ENCODE data around the gene KLC3.

The KLC3 gene

GRCh38 chr19:45339629-45340028 is 921 bp upstream of the KLC3 start:
- peaks cover 62% of the 10 kb centered on the region for H3K27me3 ChIP-seq
- H3K9me3 ChIP-seq, result no peaks in the 10 kb centered on the region
- TF ChIP-seq CTCF (IDR thresholded peaks at IDR 0.05), result no peak
- no peak overlapping the region for H3K27ac ChIP-seq
- peaks cover 0 to 12% of the 10 kb centered on the region in 2 experiments for H3K4me1 ChIP-seq (ENCODE audit: control insufficient read depth in 1 of 2, insufficient read depth in 1 of 2, low read depth in 1 of 2, low read length in 1 of 2)
- H3K4me3 ChIP-seq (ENCODE audit: low read depth in 1 of 2, low read length in 1 of 2), result no peak overlapping the region
- no peaks in the 10 kb centered on the region for H3K36me3 ChIP-seq

- Histone ChIP-seq H3K4me3 (ENCODE audit: low read depth in 1 of 2, low read length in 1 of 2) (peak overlapping the region; percentile 16 to 21), H3K36me3 (no peaks in the 10 kb centered on the region), H3K27ac (no peak overlapping the region), H3K27me3 (peaks cover 76% of the 10 kb centered on the region), H3K9me3 (no peaks in the 10 kb centered on the region), H3K4me1 (ENCODE audit: control insufficient read depth in 1 of 2, insufficient read depth in 1 of 2, low read depth in 1 of 2, low read length in 1 of 2) (peaks cover 0 to 12% of the 10 kb centered on the region in 2 experiments)
- TF ChIP-seq CTCF (IDR thresholded peaks at IDR 0.05), result no peak
These were observed 426 bp downstream of the KLC3 start for GRCh38 chr19:45340899-45341453.

GRCh38 chr19:45342911-45343310 is 2.4 kb downstream of the KLC3 start:
- Histone ChIP-seq H3K27me3 (peaks cover 86% of the 10 kb centered on the region), H3K4me3 (ENCODE audit: low read depth in 1 of 2, low read length in 1 of 2) (no peak overlapping the region), H3K9me3 (no peaks in the 10 kb centered on the region), H3K36me3 (no peaks in the 10 kb centered on the region), H3K4me1 (ENCODE audit: control insufficient read depth in 1 of 2, insufficient read depth in 1 of 2, low read depth in 1 of 2, low read length in 1 of 2) (peaks cover 0 to 12% of the 10 kb centered on the region in 2 experiments), H3K27ac (no peak overlapping the region)
- TF ChIP-seq CTCF (IDR thresholded peaks at IDR 0.05), result no peak

- H3K36me3 ChIP-seq, result no peaks in the 10 kb centered on the region
- peaks cover 76% of the 10 kb centered on the region for H3K27me3 ChIP-seq
- H3K4me1 ChIP-seq (ENCODE audit: control insufficient read depth in 1 of 2, insufficient read depth in 1 of 2, low read depth in 1 of 2, low read length in 1 of 2), result peaks cover 0 to 7% of the 10 kb centered on the region in 2 experiments
- TF ChIP-seq CTCF (IDR thresholded peaks at IDR 0.05), result no peak
- no peak overlapping the region for H3K4me3 ChIP-seq (ENCODE audit: low read depth in 1 of 2, low read length in 1 of 2)
- H3K27ac ChIP-seq, result no peak overlapping the region
- H3K9me3 ChIP-seq, result no peaks in the 10 kb centered on the region
These were observed 4.3 kb downstream of the KLC3 start for GRCh38 chr19:45344621-45345505.

GRCh38 chr19:45345506-45345860 is 4.9 kb downstream of the KLC3 start:
- Histone ChIP-seq H3K36me3 (no peaks in the 10 kb centered on the region), H3K4me1 (ENCODE audit: control insufficient read depth in 1 of 2, insufficient read depth in 1 of 2, low read depth in 1 of 2, low read length in 1 of 2) (peaks cover 0 to 5% of the 10 kb centered on the region in 2 experiments), H3K9me3 (no peaks in the 10 kb centered on the region), H3K4me3 (ENCODE audit: low read depth in 1 of 2, low read length in 1 of 2) (no peak overlapping the region), H3K27ac (no peak overlapping the region), H3K27me3 (peaks cover 70% of the 10 kb centered on the region)
- TF ChIP-seq CTCF (IDR thresholded peaks at IDR 0.05), result no peak

All from neutrophil (primary cell).